Neural cell (in vitro differentiated cells): ENCODE results near the gene AP3D1. TPM values are rescaled to one million over a fixed set of nuclear protein-coding genes. Genes with fewer than 3 reads are reported as not detected.

Experiments used
- H2AFZ ChIP-seq: fragments of 200-600, 300-800 bp; sonication (generic), shearing (Covaris generic); 2 replicates; pipeline ENCODE4 v1.6.0; 2014; ENCODE audit warnings: low read depth, mild to moderate bottlenecking, antibody characterized with exemption, low read length, moderate library complexity
- H3F3A ChIP-seq: fragments of 200-600 bp; shearing (Covaris generic); 2 replicates; pipeline ENCODE4 v1.6.1; 2016; ENCODE audit warnings: mild to moderate bottlenecking, moderate library complexity, mixed read lengths, antibody characterized with exemption, low read length; ENCODE audit not compliant: insufficient read depth, poor library complexity, severe bottlenecking
- H3K27ac ChIP-seq: fragments of 200-600, 300-800 bp; sonication (generic), shearing (Covaris generic); 2 replicates; pipeline ENCODE4 v1.5.1; 2014; ENCODE audit warnings: mild to moderate bottlenecking, low read length, moderate library complexity
- H3K27me3 ChIP-seq: fragments of 300-800, 200-600 bp; sonication (generic), shearing (Covaris generic); 2 replicates; pipeline ENCODE4 v1.6.0; 2014; ENCODE audit warnings: mild to moderate bottlenecking, low read depth, low read length, moderate library complexity; ENCODE audit not compliant: insufficient read depth
- H3K36me3 ChIP-seq: fragments of 300-800, 200-600 bp; sonication (generic), shearing (Covaris generic); 2 replicates; pipeline ENCODE4 v1.5.1; 2014; ENCODE audit warnings: mild to moderate bottlenecking, antibody characterized with exemption, low read length, moderate library complexity; ENCODE audit not compliant: insufficient read depth
- H3K4me2 ChIP-seq: fragments of 300-800, 200-600 bp; sonication (generic), shearing (Covaris generic); 2 replicates; pipeline ENCODE4 v1.6.0; 2014; ENCODE audit warnings: mild to moderate bottlenecking, low read length
- H3K4me3 ChIP-seq: fragments of 300-800, 200-600 bp; sonication (generic), shearing (Covaris generic); 2 replicates; pipeline ENCODE4 v1.5.1; 2014; ENCODE audit warnings: mild to moderate bottlenecking, low read length, moderate library complexity
- H3K79me2 ChIP-seq: fragments of 200-600 bp; shearing (Covaris generic); replicated peaks from 2 replicates; pipeline ENCODE4 v1.6.0; 2014; ENCODE audit warnings: mild to moderate bottlenecking, low read length, moderate library complexity; ENCODE audit not compliant: insufficient read depth
- H3K9ac ChIP-seq: fragments of 300-800, 200-600 bp; sonication (generic), shearing (Covaris generic); 2 replicates; pipeline ENCODE4 v1.6.1; 2016; ENCODE audit warnings: mild to moderate bottlenecking, low read length, mixed read lengths
- H3K9me2 ChIP-seq: fragments of 200-600 bp; shearing (Covaris generic); 2 replicates; pipeline ENCODE4 v1.6.1; 2016; ENCODE audit warnings: mild to moderate bottlenecking, low read length, mixed read lengths; ENCODE audit not compliant: insufficient read depth
- H3K9me3 ChIP-seq: fragments of 200-600, 300-800 bp; sonication (generic), shearing (Covaris generic); 2 replicates; pipeline ENCODE4 v1.6.1; 2016; ENCODE audit warnings: mild to moderate bottlenecking, mixed run types, low read length, moderate library complexity, mixed read lengths
- H4K20me1 ChIP-seq: fragments of 200-600 bp; shearing (Covaris generic); 2 replicates; pipeline ENCODE4 v1.6.1; 2016; ENCODE audit warnings: mild to moderate bottlenecking, mixed run types; ENCODE audit not compliant: insufficient read depth
- CTCF ChIP-seq: fragments of 450-650 bp; IDR thresholded peaks from 2 replicates; pipeline ENCODE4 v1.5.1; 2014; ENCODE audit warnings: antibody characterized with exemption, mild to moderate bottlenecking, moderate library complexity; ENCODE audit not compliant: poor library complexity, severe bottlenecking
- EP300 ChIP-seq: fragments of 450-650 bp; conservative IDR thresholded peaks from 2 replicates; pipeline ENCODE4 v1.6.1; 2014; ENCODE audit warnings: antibody characterized with exemption, mild to moderate bottlenecking, moderate library complexity; ENCODE audit not compliant: poor library complexity, severe bottlenecking
- MXI1 ChIP-seq: fragments of 450-650 bp; conservative IDR thresholded peaks from 2 replicates; pipeline ENCODE4 v1.6.1; 2014; ENCODE audit warnings: antibody characterized with exemption, mild to moderate bottlenecking; ENCODE audit not compliant: poor library complexity, severe bottlenecking
- POLR2AphosphoS5 ChIP-seq: IDR thresholded peaks from 2 replicates; pipeline ENCODE4 v1.6.1; 2012
- RAD21 ChIP-seq: fragments of 450-650 bp; conservative IDR thresholded peaks from 2 replicates; pipeline ENCODE4 v1.6.1; 2014; ENCODE audit warnings: antibody characterized with exemption, mild to moderate bottlenecking, moderate library complexity
- SMC3 ChIP-seq: fragments of 450-650 bp; conservative IDR thresholded peaks from 2 replicates; pipeline ENCODE4 v1.6.1; 2014; ENCODE audit warnings: antibody characterized with exemption, mild to moderate bottlenecking, moderate library complexity; ENCODE audit not compliant: poor library complexity
- TAF1 ChIP-seq: IDR thresholded peaks from 2 replicates; pipeline ENCODE4 v1.6.1; 2012; ENCODE audit warnings: low read depth
- polyA plus RNA-seq: library from polyadenylated mRNA; depleted of rRNA; stranded (reverse); fragments of >200 nt; gene quantifications from 2 replicates; pipeline ENCODE4 v1.2.3, GENCODE V29; 2014
- TF ChIP-seq, protein P1 (sequence below): IDR thresholded peaks from 2 replicates; pipeline ENCODE4 v1.6.1; 2012; ENCODE audit warnings: borderline replicate concordance

The AP3D1 gene
- polyA plus RNA-seq, 1 donor from 2014 or later = 60.7 TPM

DNA sequence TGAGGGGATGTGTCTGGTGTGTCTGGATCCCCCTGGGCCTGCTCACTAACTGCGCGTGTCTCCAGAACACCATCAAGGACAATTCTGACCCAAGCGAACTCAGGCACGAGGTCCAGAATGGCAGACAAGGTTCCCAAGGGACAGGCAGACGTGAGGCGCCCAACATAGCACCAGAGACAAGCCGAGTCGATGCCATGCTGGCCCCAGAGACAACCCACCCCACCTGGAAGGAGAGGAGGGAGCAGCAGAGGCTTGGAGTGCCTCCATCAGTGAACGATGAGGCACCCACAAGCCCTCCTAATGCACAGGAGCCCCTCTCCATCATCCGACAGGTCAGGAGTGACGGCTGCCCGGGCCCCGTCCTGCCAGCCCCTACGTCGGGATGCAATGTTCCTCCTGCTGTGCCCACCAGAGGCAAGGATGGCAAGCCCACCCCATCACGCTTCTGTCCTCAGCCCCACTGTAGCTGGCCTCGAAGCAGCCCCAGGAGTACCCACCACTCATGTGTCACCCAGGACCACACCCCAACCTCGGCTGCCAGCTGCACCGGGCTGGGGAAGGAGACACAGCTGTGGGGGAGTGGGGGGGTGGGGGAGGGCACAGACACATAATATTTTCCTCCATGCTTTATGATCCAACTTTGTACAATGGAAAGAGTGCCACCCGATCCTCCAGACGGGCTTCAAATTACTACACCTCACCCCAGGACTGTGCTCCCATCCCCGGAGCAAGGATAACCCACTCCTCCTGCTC is 11.8 kb downstream of the AP3D1 start:
- Histone ChIP-seq H2AFZ (no peak overlapping the region), H3K36me3 (no peaks in the 10 kb centered on the region), H3K9me2 (no peaks in the 10 kb centered on the region), H3K9me3 (no peaks in the 10 kb centered on the region), H4K20me1 (no peaks in the 10 kb centered on the region), H3F3A (no peaks in the 10 kb centered on the region), H3K27ac (no peak overlapping the region), H3K79me2 (peaks cover 29% of the 10 kb centered on the region), H3K4me3 (no peak overlapping the region), H3K9ac (no peak overlapping the region), H3K4me2 (no peak overlapping the region), H3K27me3 (no peaks in the 10 kb centered on the region)
- TF ChIP-seq TAF1 (no peak), RAD21 (no peak), POLR2AphosphoS5 (no peak), EP300 (no peak), SMC3 (no peak), CTCF (no peak), MXI1 (no peak)
- TF ChIP-seq, protein P1, sequence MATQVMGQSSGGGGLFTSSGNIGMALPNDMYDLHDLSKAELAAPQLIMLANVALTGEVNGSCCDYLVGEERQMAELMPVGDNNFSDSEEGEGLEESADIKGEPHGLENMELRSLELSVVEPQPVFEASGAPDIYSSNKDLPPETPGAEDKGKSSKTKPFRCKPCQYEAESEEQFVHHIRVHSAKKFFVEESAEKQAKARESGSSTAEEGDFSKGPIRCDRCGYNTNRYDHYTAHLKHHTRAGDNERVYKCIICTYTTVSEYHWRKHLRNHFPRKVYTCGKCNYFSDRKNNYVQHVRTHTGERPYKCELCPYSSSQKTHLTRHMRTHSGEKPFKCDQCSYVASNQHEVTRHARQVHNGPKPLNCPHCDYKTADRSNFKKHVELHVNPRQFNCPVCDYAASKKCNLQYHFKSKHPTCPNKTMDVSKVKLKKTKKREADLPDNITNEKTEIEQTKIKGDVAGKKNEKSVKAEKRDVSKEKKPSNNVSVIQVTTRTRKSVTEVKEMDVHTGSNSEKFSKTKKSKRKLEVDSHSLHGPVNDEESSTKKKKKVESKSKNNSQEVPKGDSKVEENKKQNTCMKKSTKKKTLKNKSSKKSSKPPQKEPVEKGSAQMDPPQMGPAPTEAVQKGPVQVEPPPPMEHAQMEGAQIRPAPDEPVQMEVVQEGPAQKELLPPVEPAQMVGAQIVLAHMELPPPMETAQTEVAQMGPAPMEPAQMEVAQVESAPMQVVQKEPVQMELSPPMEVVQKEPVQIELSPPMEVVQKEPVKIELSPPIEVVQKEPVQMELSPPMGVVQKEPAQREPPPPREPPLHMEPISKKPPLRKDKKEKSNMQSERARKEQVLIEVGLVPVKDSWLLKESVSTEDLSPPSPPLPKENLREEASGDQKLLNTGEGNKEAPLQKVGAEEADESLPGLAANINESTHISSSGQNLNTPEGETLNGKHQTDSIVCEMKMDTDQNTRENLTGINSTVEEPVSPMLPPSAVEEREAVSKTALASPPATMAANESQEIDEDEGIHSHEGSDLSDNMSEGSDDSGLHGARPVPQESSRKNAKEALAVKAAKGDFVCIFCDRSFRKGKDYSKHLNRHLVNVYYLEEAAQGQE = no peak

- H4K20me1 ChIP-seq = no peaks in the 10 kb centered on the region
- H3K27me3 ChIP-seq = no peaks in the 10 kb centered on the region
- no peak overlapping the region for H3K4me2 ChIP-seq
- no peaks in the 10 kb centered on the region for H3K9me2 ChIP-seq
- H3K79me2 ChIP-seq = peaks cover 23% of the 10 kb centered on the region
- H3K9ac ChIP-seq = no peak overlapping the region
- no peaks in the 10 kb centered on the region for H3K36me3 ChIP-seq
- H3F3A ChIP-seq = no peaks in the 10 kb centered on the region
- no peak overlapping the region for H3K27ac ChIP-seq
- no peak for TF ChIP-seq CTCF
- TF ChIP-seq, protein P1 = no peak
- no peak for TF ChIP-seq MXI1
- TF ChIP-seq RAD21 = no peak
- no peak overlapping the region for H2AFZ ChIP-seq
- no peaks in the 10 kb centered on the region for H3K9me3 ChIP-seq
- no peak overlapping the region for H3K4me3 ChIP-seq
Observed at GRCh38 chr19:2138061-2138728, 13.2 kb downstream of the AP3D1 start.
